GM18867 (cell line): ENCODE data around the gene PCSK4.
"Not testable (repeated sequence)": the region's sequence is repeated elsewhere in the genome, so short reads cannot be mapped to it uniquely, and the experiment has no call there.

Source experiments
- ATAC-seq: cut with Tn5 transposase; IDR thresholded peaks from one replicate; pipeline ENCODE4 v1.9.1; 2021; ENCODE audit warnings: mild to moderate bottlenecking, moderate library complexity; ENCODE audit not compliant: unreplicated experiment

PCSK4 gene

GRCh38 chr19:1505991-1506881 is 16.1 kb upstream of the PCSK4 start:
- no peak for ATAC-seq

GRCh38 chr19:1505012-1505411 is 14.9 kb upstream of the PCSK4 start:
- ATAC-seq: no peak

GRCh38 chr19:1503925-1504773 is 14.0 kb upstream of the PCSK4 start:
- no peak for ATAC-seq

- no peak for ATAC-seq
Measured at GRCh38 chr19:1503089-1503924, 13.2 kb upstream of the PCSK4 start.

GRCh38 chr19:1502433-1503088 is 12.4 kb upstream of the PCSK4 start:
- no peak for ATAC-seq

GRCh38 chr19:1501200-1501595 is 11.0 kb upstream of the PCSK4 start:
- no peak for ATAC-seq

- not testable (repeated sequence) for ATAC-seq
Measured at GRCh38 chr19:1499231-1499630, 9.1 kb upstream of the PCSK4 start.

GRCh38 chr19:1497578-1498235 is 7.6 kb upstream of the PCSK4 start:
- no peak for ATAC-seq

GRCh38 chr19:1496714-1497577 is 6.8 kb upstream of the PCSK4 start:
- no peak for ATAC-seq

- no peak for ATAC-seq
Measured at GRCh38 chr19:1495799-1496713, 5.9 kb upstream of the PCSK4 start.

GRCh38 chr19:1495051-1495798 is 5.1 kb upstream of the PCSK4 start:
- no peak for ATAC-seq

GRCh38 chr19:1494115-1494815 is 4.1 kb upstream of the PCSK4 start:
- no peak for ATAC-seq

GRCh38 chr19:1492474-1493006 is 2.4 kb upstream of the PCSK4 start:
- ATAC-seq: no peak

GRCh38 chr19:1491849-1492170 is 1.7 kb upstream of the PCSK4 start:
- no peak for ATAC-seq

- ATAC-seq: no peak
Measured at GRCh38 chr19:1491114-1491848, 1.1 kb upstream of the PCSK4 start, which contains the start of gene REEP6. REEP6 (plus strand) TSS chr19:1491181; CDS start chr19:1491270, 89 bp downstream.
